ENCODE results near the gene DCUN1D5. TPM values are rescaled to one million over a fixed set of nuclear protein-coding genes. Genes with fewer than 3 reads are reported as not detected.

The DCUN1D5 gene
- total and polyA plus RNA-seq, 2 of the 13 experiments (the other 11 are each of a cell fraction or from before 2014, with no cell fraction given): 32.9 to 46.7 TPM

GRCh38 chr11:103108933-103109817, 17.2 kb upstream of the DCUN1D5 start, which contains the start of gene DYNC2H1 (continued):
- no peak for TF ChIP-seq ZNF253 (CRISPR knock-in tag; IDR thresholded peaks at IDR 0.05; ENCODE audit: borderline replicate concordance)
- no peak for TF ChIP-seq ZNF776 (CRISPR knock-in tag; IDR thresholded peaks at IDR 0.05)
- 0 out of 2 replicates have a peak, but pooled peaks have one; percentile 25 for TF ChIP-seq CREB3 (CRISPR knock-in tag; IDR thresholded peaks at IDR 0.05)
- TF ChIP-seq PAF1 (CRISPR knock-in tag; IDR thresholded peaks at IDR 0.05): no peak
- no peak for TF ChIP-seq ZNF761 (CRISPR knock-in tag; conservative IDR thresholded peaks at IDR 0.05)
- TF ChIP-seq ZSCAN5A (CRISPR knock-in tag; IDR thresholded peaks at IDR 0.05; ENCODE audit: borderline replicate concordance): peak; percentile 56; the same call in 1 of the 2 replicates
- TF ChIP-seq CENPBD1 (CRISPR knock-in tag; IDR thresholded peaks at IDR 0.05; ENCODE audit: borderline replicate concordance, low read depth): no peak
- TF ChIP-seq ZNF326 (CRISPR knock-in tag; IDR thresholded peaks at IDR 0.05; ENCODE audit: borderline replicate concordance): no peak
- TF ChIP-seq HCFC1 (IDR thresholded peaks at IDR 0.05; ENCODE audit: low read depth, low read length): no peak
- TF ChIP-seq GLI4 (CRISPR knock-in tag; IDR thresholded peaks at IDR 0.05; ENCODE audit: borderline replicate concordance): no peak
- no peak for TF ChIP-seq GPBP1L1 (CRISPR knock-in tag; IDR thresholded peaks at IDR 0.05)
- TF ChIP-seq MYC (CRISPR knock-in tag; IDR thresholded peaks at IDR 0.05; ENCODE audit: borderline replicate concordance): peak; percentile 69; the same call in 1 of the 2 replicates
- TF ChIP-seq ZC3H13 (CRISPR knock-in tag; IDR thresholded peaks at IDR 0.05): no peak
- no peak for TF ChIP-seq ZNF354B (CRISPR knock-in tag; IDR thresholded peaks at IDR 0.05)
- no peak for TF ChIP-seq HMG20B (CRISPR knock-in tag; conservative IDR thresholded peaks at IDR 0.05)
- no peak for TF ChIP-seq ZNF3 (CRISPR knock-in tag; IDR thresholded peaks at IDR 0.05)
- no peak for TF ChIP-seq MAFF (IDR thresholded peaks at IDR 0.05; ENCODE audit: low read depth, low read length)
- 0 out of 2 replicates have a peak, but pooled peaks have one; percentile 12 for TF ChIP-seq ATF2 (CRISPR knock-in tag; IDR thresholded peaks at IDR 0.05)
- no peak for TF ChIP-seq ZNF207 (IDR thresholded peaks at IDR 0.05; ENCODE audit: borderline replicate concordance)
- no peak for TF ChIP-seq NPAS2 (CRISPR knock-in tag; IDR thresholded peaks at IDR 0.05; ENCODE audit: borderline replicate concordance)
- TF ChIP-seq ZNF205 (CRISPR knock-in tag; IDR thresholded peaks at IDR 0.05): no peak; the same call in 1 of the 2 replicates
- no peak for TF ChIP-seq ZNF431 (CRISPR knock-in tag; IDR thresholded peaks at IDR 0.05; ENCODE audit: borderline replicate concordance, low read depth)
- TF ChIP-seq HNF4G (IDR thresholded peaks at IDR 0.05; ENCODE audit: borderline replicate concordance, low read depth, low read length): no peak
- no peak for TF ChIP-seq HNF4G (CRISPR knock-in tag; IDR thresholded peaks at IDR 0.05; ENCODE audit: borderline replicate concordance, low read depth)
- TF ChIP-seq FOXK1 (CRISPR knock-in tag; IDR thresholded peaks at IDR 0.05; ENCODE audit: borderline replicate concordance, low read depth): peak; percentile 42; the same call in 1 of the 2 replicates
